Embryonic facial prominence (tissue), 1 donor: Measurements from ENCODE around the gene ABI1.
A peak's percentile ranks its signal among the peaks of the same experiment; 100 is the strongest.
"Not testable (repeated sequence)": the region's sequence is repeated elsewhere in the genome, so short reads cannot be mapped to it uniquely, and the experiment has no call there.

Experiments used
- DNase-seq: peaks from one replicate; pipeline ENCODE4 v3.0.0-alpha.2; 2016; ENCODE audit errors: extremely low spot score

The ABI1 gene

DNA sequence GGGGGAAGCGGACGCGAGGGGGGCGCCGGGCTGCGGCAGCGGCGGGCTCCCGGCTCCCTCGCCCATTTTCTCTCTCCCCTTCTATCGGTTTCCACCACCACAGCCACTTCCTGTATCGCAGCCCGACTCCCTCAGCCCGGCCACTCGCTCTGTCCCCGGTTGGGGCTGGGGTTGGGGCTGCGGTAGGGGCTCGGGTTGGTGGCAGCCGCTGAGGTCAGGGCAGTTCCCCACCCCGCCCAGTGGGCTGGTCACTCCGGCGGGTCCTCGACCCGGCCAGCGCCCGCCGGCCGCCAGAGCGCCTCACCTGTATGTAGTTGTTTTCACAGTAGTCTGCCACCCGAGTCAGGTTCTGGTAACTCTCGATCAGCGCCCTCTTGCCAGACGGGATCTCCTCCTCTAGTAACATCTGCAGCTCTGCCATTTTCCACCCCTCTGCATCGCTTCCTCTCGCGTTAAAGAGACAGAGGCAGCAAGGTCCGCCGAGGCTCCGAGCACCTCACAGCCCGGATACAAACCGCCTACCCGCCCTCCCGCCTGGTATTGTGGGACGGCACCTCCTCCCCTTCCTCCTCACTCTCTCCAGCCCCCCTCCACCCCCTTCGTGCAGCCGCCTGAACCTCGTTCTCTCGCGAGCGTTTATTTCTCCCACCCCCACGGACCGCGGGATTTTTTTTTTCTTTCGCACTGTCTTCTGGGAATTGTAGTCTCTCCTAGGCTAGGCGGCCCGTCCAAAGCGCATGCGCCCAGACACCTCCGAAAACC is at the start of gene ABI1:
Gene ABI1 (minus strand): TSS at position 516 of the 762 bp plus-strand sequence. CDS start 95 bp downstream, at position 421.
- peak; percentile 97 for DNase-seq

DNA sequence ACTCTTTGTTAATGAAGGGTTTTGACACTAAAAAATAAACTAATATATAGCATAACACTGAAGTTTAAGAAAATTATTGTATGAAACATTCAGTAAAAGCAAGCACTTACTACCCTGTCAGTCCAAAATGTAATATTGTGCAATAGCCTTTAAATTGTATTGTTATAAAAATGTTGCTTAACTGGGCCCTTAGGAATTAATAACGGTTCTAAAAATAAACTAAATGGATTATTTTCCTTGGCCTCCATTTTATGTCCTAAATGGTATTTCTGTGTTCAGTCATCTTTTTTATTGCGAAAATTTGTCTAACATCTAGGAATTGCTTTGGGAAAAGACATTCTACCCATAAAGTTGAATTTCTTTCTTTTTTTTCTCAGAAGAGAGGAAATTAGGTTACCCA is 49.0 kb upstream of the ABI1 start:
- no peak for DNase-seq

DNA sequence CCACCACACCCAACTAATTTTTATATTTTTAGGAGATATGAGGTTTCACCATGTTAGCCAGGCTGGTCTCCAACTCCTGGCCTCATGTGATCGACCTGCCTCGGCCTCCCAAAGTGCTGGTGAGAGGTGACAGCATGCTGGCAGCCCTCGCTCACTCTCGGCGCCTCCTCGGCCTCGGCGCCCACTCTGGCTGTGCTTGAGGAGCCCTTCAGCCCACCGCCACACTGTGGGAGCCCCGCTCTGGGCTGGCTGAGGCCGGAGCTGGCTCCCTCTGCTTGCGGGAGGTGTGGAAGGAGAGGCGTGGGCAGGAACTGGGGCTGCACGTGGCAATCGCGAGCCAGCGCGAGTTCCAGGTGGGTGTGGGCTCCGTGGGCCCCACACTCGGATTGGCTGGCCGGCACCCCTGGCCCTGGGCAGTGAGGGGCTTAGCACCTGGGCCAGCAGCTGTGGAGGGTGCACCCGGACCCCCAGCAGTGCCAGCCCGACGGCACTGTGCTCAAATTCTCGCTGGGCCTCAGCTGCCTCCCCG is 44.6 kb upstream of the ABI1 start:
- DNase-seq = not testable (repeated sequence)

DNA sequence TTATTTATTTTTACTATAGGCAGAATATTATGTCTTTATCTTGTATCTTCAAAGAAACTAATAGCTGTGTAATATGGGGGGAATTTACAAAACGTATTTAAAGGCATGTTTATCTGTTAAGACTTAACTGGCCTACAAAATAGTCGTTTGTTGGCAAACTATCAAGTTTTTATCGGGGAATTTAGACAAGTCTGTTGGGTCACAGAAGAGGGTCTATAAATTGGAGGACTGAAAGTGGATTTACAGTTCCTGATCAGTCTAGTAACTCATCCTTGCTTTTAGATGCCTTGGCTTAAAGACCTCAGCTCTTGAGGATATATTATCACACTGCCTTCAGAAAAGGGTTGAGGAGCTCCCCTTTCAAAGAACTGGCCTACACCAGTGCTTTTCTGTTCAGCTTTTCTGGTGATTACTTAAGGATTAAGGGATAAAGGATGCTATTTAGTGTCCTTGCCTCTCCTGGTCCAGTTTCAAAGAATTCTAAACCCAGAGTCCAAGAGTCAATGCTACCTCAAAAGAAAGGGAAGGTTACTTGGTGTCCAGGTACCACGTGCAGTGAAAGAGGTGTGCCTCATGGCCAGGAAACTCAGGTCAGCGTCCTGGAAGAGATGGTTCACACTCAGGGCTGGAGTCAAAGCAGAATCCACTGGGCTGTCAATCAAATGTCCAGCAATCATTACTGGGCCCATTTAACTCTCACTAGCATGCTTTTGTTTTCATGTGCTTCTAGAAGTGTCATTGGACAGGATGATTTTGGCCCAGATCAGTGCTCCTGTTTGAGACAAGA is 42.9 kb upstream of the ABI1 start:
- DNase-seq = no peak

DNA sequence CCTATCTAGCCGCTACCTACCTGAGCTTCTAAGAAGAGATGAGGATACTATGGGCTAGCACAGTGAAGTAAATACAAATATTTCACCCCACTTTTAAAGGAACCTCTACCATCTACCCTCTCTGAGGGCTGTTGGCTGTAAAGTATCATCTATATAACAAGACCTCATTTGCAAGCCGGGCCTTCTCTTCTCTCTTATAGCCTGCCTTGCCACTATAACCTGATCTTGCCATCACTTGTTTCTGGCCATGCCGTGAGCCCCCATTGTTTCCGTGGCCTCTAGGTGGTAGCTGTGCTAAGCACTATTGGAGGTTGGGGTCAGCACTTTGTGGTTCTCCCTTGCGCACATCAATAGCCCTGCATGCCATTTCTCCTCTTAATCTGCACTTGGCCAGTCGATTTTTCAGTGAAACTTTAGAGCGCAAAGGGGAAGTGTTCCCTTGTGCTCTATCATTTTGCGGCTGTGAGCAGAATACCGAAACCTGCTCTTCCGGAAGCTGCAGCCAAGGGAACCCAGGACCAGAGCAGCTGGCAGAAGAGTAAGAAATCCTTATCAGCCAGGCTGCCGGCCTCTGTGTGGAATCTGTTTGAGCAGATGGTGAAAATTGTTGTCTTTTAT is 31.7 kb upstream of the ABI1 start:
- DNase-seq = not testable (repeated sequence)

DNA sequence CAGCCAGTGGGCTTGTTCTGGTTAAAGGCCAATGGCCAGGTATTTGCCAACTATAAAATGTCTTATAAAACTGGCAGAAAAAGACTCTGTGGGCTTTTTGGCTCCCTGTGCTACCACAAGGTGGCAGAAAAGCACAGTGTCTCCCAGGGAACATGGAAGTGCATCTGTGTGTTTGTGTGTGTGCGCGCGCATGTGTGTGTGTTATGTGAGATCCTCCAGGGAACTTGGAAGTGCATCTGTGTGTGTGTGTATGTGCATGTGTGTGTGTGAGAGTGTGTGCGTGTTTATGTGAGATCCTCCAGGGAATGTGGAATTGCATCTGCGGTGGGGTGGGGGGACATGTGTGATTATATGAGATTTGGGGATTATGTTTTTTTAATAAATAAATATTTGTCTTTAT is 30.2 kb upstream of the ABI1 start:
- DNase-seq = peak; percentile 6

DNA sequence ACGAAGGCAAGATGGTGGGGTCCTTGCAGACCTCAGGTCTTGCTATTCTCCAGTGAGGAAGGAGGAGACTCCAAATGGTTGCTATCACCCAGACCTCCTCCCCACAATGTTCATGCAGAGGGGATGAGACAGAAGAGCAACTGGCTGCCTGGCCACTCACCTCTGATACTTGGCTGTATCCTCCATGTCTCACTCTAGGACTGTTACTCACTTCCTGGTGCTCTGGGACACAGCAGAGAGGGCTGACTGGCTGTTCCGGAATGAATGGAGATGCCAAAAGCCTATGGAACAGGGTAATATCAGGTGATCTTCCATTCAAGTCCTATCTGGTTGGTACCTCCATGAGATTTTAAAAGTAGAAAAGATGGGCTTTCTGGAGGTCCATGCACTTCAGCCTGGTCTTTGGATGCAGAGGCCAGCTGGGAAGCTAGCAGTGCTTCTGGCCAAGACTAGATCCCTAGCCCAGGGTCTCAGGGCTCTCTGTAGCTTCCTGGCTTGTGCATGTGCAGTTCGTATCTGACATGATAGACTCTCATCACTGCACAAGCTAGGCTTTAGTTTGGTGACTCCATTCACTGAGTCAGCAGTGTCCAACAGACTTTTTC is 27.0 kb upstream of the ABI1 start:
- DNase-seq = no peak

DNA sequence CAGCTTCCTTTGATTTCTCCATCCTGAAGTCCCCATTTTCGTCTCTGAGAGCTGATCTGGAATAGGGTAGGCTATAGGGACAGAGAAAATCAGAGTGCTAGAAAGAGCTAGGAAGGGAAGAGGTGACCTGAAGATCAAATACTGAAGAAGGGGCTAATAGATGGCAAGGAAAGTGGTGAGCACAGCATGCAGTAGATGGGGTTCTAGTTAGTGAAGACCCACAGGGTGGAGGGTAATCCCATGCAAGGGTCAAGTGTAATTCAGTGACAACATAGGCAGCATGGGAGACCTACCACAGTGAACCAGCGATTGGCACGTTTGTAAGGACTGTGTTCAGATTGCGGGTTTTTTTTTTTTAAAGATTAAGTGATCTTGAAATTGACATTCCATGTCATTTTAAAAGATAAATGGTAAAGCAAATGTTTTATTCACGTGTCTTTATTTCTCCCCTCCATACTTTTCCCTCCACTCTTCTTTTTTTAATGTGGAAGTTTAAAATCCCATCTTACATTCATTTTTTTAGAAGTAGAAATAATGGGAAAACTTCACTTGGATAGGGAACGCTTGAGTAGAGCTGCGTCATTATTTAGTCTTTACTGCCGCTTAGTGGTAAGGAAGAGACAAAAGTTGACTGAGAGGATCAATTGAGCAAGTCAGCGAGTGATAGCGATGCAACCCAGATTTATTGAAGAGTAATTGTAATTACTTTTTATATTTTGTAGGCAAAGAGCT is 21.0 kb upstream of the ABI1 start:
- DNase-seq = peak; percentile 68

DNA sequence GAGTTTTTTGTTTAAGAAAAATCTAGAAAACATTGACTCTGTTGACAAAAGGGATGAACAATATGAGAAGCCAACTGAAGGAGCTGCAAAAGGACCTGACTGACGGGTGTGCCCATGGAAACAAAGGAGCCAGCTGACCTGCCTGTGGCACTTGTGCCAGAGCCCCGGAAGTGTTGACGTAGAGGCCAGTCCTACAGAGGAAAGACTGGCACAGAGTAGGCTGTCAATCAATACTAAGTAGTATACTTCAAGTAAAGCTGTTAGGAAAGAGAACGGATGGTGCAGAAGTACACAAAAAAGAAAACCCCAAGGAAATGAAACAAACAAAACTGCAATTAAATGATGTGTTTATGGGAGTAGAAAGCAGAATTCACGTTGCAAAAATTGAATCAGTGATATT is 19.0 kb upstream of the ABI1 start:
- DNase-seq = no peak

DNA sequence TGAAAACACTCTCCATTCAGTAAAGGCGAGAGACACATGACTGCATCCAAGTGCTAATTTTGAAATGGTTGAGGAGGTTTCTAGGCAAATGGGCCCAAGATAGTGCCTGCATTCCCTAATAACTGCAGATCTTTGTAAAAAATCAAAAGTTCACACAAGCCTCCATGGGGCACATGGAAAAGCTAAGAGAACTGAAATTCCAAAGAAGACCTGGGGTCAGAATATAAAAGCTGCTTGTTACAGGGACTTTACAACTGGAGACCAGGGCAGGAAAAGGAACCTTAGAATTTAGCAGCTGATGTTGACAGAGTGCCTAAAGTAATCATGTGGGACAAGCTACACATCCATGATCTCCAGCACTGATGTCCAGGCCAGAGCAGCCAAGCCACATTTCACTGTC is 10.0 kb upstream of the ABI1 start:
- no peak for DNase-seq

DNA sequence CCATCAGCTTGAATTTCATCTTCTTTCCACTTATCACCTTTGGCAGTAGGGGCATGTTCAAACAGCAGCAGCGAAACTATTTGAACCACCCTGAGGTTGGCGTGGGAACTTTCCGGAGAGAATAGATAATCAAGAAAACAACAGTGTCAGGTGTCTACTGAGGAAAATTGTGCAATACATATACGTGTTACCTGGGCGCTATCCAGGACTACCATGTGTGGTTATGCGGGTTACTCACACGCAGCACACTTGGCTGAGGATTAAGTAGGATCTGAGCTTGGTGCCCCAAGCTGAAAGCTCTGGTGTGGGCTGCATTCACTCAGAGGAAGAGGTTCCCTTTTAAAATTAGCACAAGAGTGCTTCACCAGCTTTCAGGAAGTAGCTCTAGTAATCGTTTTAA is 8.8 kb upstream of the ABI1 start:
- no peak for DNase-seq

DNA sequence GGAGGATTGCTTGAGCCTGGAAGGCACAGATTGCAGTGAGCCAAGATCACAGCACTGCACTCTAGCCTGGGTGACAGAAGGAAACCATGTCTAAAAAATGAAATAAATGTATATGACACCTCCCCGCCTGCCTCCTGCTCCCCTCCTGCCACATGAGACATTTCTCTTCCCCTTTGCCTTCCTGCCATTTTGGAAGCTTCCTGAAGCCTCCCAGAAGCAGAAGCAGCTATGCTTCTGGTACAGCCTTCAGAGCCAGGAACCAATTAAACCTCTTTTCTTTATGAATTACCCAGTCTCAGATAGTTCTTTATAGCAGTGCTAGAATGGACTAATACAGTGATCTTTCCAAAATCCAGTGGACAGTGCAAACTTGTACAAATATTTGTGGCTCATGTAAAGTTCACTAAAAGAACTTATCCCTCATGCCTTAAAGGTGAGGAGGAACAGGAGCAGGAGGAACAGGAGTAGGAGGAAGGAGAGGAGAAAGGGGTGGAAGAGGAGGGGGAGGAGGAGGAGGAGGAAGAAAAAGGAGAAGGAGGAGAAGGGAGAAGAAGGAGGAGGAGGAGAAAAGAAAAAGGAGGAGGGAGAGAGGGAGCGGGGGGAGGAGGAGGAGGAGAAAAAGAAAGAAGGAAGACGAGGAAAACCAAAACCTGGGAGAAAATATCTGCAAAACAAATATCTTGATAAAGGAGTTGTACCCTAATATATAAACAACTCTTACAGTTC is 2.8 kb upstream of the ABI1 start:
- DNase-seq = no peak

DNA sequence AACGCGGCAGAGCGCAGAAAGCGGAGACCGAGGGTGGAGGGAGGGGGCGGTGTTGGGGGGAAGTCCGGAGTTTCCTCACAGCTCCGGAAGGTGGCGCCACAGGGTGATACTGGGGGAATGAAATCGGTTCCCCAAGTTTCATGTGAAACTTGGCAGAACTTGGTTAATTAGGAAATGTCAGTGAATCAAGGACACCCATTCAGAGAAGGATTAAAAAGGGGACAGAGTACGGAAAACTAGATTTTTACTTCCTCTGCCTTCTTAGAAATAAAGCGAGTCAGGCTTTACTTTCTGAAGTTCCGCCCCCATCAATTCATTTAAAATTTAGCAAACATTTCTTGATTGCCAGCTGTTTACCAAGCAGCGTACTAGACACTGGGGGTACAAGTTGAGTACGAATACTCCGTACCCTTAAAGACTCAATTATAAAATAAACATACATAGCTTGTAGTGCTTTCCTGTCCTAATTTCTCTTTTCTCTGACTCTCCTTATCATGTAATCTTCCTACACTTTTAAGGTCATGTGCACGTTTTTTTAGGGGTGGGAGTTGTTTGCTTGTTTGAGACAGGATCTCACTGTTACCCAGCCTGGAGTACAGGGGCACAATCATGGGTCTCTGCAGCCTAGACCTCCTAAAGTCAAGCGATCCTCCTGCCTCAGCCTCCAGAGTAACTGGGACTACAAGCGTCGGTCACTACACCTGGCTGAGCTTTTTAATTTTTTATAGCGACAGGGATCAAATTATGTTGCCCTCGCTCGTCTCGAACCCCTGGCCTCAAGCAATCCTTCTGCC is 644 bp upstream of the ABI1 start:
- DNase-seq = no peak

DNA sequence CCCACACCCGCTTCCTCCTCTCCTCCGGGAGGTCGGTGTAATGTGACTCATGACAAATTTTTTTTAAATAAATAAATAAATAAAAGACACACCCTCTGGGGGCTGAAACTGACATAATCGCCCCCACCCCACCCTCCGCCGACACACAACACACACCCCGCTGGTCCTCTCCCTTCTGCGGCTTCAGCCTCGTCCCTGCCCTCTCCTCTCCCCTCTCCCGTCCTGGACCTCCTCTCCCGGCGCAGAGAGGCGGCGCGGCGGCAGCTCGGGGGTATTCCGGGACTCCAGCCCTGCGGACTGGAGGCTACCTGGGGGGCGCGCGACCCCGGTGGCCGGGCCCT is 686 bp downstream of the ABI1 start:
- DNase-seq = peak; percentile 42

DNA sequence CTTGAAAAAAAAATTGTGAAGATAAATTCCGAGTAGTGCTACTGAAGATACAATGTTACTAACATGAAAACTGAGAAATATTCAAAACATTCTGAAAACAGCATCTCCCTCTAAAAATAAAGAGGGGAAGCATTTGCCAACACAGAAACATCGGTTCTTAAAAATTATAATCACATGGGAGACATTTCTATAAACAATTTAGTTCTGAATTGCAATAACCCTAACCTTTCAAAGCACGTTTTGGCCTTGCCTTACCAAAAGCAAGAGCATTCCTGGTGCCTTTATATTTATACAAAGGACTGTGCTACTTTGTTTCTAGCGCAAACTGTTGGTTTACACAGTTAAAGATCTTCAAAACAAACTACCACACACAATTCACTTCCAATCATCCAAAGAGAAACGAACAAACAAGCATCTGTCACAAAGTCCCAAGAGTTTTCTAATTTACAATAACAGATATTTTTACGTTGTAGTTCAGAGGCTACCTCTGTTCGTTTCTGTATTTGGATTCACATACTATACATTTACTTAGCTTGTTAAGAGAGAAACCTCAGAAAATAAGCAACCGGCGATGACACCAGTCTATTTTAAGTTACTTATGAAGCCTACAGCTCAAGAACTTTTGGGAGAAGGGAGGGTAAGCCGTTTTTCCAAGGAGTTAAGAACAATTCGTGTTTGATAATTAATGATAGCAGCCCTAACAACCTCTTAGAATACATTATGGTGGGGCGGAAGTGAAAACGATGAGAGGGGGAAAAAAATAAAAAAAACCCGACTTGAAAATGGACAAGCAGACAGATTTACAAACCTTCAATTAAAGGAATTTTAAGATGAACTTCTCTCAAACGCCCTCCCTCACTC is 1.3 kb downstream of the ABI1 start:
- peak; percentile 35 for DNase-seq

DNA sequence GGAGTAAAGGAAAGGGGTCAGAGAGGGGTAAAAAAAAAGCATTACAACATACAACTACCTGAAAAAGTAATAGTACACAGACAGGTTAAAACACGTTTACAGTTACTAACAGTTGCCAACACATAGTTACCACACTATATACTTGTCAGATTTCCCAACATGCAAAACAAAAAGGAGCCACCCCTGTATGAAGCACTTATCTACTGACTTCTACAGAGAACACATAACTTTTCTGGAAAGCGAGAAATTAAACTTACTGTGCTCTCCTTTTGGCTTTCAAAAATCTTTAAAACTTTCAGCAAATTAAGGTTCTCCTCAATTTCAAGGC is 2.1 kb downstream of the ABI1 start:
- no peak for DNase-seq

DNA sequence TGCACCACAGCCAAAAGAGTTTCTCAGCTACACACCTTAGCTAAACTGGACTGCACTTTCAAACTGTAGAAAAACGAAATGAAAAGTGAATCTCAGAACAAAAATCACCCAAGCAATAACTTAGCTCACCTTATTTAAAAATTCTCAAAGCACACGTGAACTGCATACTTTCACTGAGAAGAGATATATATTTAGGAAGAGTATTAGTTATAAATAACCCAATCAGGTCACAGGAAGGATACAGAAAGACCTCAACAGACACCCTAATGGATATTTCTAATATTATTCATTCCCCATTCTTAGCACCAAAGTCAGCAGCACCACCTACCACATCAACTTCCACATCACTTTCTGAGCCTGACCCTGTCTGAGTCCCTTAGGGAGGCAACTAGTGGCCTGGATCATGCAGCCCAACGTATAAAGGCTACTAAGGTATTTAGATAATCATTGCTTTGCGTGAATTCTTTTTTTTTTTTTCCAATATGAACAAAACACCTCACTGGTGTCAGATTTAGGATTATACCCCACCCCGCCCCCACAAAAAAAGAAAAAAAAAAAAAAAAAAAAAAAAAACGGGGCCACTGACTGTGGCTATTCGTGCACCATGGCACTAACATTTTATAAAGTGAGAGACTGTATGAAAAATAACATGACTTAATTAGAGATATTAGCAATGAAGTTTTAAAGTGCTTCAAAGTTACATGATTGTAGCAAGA is 2.6 kb downstream of the ABI1 start:
- no peak for DNase-seq

DNA sequence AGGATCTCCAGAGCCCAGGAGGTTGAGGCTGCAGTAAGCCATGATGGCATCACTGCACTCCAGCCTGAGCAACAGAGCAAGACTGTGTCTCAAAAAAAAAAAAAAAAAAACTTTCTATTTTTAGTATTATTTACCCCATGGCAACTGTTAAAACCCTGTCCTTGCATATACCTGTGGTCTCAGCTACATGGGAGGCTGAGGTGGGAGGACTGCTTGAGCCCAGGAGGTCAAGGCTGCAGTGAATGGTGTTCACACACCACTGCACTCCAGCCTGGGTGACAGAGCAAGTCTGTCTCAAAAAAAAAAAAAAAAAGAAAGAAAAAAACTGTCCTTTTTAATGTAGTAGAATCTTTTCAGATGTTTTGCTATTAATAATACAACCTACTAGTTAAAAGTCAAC is 3.2 kb downstream of the ABI1 start:
- not testable (repeated sequence) for DNase-seq

DNA sequence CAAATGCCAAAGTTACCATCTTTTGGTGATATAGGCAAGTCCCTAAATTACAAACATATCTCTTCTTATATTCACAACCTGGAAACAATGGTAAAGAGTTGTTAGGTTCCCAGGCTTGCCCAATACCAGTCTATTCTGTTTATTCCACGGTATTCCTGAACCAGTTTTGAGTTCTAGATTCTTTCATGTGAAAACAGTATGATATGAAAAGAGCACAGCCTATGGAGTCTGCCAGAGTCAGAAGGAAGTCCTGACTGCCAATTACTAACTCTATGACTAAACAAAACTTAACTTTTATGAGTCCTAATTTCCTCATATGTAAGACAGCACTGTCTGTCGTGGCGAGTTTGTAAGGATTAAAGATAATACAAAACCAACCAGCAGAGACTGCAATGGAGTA is 5.6 kb downstream of the ABI1 start:
- no peak for DNase-seq
